GM18502 (cell line): ENCODE results near the gene REC114.
"Not testable (repeated sequence)": the region's sequence is repeated elsewhere in the genome, so short reads cannot be mapped to it uniquely, and the experiment has no call there.

Experiments
- ATAC-seq: cut with Tn5 transposase; IDR thresholded peaks from one replicate; pipeline ENCODE4 v1.9.1; 2021; ENCODE audit warnings: mild to moderate bottlenecking; ENCODE audit not compliant: unreplicated experiment, poor library complexity

The REC114 gene

DNA sequence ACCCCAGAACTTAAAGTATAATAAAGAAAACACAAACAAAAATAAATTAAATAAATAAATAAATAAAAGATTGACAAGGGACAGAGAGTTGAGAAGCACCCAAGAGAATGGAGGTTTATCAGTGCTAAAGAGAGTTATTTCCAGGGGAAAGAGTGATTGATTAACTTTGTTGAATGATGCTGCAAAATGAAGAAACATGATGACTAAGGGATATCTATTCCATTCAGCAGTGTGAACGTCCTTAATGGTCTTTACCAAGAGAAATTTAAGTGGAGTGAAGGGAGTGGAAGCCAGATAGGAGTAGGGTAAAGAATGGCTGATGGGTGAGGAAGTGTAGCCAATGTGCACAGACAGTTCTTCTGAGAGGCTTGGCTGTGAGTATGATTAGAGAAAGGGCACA is 11.1 kb downstream of the REC114 start:
- no peak for ATAC-seq

DNA sequence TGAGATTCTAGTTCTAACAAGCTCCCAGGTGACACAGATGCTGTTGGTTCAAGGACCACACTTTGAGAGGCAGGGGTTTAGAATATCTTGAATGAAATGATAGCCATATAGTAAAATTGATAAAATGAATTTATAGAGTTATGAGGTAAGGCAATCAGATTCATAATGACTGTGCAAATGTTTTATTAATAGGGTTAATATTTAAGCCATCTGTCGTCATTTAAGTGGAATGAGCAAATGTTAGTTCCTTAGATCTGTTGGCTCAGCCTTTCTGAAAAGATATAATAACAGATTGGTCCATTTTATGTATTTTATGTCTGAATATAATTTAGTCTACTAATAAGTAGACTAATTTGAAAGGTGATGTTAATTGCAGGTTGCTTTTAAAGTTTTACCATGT is 12.9 kb downstream of the REC114 start:
- no peak for ATAC-seq

DNA sequence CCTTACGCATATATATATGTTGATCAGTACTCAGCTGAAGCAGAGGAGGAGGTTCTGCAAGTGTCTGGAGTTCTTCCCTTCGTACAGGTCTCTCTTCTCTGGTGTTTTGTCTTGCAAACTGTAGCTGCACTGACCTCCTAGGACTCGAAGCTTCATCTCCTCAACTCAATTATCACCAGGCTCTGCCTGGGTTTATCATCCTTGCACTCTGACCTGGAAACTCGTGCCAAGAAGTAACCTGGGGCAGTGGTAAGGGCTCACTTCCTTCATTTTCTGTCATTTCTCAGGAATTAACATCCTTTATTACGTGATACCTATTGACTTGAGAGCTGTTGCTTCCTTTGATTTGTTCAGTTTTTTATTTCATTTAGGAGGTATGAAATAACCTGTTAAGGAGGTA is 14.4 kb downstream of the REC114 start:
- no peak for ATAC-seq

DNA sequence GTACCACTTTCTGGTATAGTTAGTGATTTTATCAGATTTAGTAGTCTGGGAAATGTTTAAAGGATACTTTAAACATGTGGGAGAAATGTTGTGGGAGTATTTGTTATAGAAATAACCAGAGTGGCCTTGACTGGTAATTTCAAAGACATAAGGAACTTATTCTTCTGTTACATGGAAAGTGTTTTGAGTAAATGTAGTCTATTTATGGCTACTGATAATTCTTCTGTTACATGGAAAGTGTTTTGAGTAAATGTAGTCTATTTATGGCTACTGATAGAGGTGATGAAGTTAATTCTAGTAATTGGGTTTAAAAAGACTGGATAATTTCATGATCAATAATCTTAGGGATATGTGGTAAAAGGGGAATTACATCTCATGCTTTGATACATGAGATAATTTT is 17.7 kb downstream of the REC114 start:
- ATAC-seq = no peak

DNA sequence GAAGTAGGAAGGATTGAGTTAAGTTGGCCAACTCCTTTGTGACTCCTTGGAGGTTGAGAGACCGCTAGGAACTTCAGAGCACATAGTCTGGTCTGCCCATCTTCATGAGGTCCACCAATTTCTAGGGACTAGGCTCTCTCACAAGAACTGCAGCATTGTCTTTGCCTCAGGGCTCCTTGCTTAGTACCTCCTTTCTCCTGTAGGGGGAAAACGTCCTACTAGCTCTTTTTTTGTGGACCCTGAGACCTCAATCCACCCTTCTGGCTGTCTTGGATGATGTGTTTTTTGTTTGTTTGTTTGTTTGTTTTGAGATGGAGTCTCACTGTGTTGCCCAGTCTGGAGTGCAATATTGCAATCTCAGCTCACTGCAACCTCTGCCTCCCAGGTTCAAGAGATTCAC is 21.6 kb downstream of the REC114 start:
- ATAC-seq = no peak

DNA sequence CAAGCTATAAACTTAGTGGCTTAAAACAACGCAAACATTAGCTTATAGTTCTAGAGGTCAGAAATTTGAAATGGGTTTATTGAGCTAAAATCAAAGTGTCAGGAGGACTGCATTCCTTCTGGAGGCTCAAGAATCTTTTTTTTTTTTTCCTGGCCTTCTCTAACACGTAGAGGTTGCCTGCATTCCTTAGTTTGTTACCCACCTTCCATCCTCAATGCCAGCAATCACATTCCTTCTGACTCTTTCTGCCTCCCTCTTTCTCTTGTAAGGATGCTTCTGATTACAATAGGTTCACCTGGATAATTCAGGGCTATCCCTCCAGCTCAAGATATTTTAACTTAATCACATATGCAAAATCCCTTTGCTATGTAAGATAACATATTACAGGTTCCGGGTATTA is 24.8 kb downstream of the REC114 start:
- no peak for ATAC-seq

DNA sequence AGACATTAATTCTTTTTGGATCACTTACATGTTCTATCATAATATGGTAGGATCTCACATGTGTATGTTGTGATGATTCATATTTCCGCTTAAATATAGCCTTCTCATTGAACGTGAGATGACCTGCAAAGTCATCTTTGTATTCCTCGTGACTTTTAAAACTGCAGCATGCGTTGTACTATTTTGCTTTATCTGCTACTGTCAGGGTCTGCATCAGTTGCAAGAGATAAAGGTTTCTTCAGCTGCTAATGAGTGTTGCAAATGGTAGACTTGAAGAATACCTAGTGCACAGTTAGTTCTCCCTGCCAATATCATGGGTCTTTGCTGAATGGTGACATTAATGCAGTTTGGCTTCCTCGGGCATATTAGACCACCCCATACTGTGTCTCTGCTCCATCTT is 31.8 kb downstream of the REC114 start:
- ATAC-seq = no peak

DNA sequence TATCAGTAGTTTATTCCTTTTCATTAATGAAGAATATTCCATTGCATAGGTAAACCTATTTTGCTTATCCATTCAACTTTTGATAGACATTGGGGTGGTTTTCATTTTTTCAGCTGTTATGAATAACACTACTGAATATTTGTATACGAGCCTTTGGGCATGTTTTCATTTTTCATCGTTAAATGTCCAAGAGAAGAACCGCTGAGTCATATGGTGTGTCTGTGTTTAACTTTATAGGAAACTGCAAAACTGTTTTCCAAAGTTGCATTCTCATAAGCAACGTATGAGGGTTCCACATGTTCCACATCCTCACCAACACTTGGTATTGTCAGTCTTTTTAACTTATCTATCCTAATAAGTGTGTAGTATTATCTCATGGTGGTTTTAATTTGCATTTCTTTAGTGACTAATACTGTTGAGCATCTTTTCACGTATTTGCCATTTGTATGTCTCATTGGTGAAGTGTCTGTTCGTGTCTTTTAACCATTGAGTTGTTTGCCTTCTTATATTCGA is 33.8 kb downstream of the REC114 start:
- no peak for ATAC-seq

DNA sequence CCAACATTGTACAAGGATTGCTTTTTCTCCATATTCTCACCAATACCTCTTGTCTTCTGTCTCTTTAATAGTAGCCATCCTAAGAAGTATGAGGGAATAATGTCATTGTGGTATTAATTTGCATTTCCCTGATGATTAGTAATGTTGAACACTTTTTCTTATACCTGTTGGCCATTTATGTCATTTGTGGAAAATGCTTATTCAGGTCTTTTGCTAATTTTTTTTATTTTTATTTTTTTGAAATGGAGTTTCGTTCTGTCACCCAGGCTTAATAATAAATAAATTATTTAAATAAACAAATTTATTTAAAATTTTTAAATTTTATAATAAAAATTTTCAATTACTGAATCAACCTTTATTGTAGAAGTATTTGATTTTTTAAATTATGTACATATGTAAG is 37.1 kb downstream of the REC114 start:
- ATAC-seq = no peak

DNA sequence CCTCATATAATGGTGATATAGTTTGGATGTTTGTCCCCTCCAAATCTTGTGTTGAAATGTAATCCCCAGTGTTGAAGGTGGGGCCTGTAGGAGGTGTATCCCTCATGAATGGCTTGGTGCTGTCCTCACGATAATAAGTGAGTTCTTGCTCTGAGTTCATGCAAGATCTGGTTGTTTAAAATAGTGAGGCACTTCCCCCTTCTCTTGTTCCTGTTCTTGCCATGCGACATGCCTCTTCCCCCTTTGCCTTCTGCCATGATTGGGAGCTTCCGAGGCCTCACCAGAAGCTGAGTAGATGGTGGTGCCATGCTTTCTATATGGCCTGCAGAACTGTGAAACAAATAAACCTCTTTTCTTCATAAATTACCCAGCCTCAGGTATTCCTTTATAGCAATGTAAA is 39.2 kb downstream of the REC114 start:
- ATAC-seq = no peak

DNA sequence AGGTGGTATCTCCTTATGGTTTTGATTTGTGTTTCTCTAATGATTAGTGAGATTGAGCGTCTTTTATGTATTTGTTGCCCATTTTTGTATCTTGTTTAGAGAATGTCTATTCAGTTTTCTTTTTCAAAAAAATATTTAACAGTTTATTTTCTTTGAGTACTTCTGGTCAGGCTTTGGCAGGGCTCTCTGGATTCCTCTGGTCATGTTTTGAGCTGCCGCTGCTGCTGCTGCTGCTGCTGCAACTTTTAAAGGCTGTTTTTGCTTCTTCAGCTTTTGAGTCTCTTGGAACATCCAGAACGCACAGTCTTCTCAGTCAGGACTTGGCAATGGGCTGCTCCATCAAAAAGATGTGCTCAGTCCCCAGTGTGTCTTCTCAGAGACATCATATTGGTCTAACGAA is 40.1 kb downstream of the REC114 start:
- no peak for ATAC-seq

DNA sequence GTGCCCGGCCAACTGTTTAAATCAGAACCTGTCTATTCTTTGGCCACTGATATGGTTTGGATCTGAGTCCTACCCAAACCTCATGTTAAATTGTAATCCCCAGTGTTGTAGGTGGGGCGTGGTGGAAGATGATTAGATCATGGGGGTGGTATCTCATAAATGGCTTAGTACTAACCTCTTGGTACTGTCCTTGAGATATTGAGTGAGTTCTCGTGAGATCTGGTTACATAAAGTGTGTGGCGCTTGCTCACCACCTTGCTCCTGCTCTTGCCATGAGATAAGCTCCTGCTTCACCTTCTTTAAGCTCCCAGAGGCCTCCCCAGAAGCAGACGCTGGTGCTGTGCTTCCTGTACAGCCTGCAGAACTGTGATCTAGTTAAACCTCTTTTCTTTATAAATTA is 42.4 kb downstream of the REC114 start:
- no peak for ATAC-seq

DNA sequence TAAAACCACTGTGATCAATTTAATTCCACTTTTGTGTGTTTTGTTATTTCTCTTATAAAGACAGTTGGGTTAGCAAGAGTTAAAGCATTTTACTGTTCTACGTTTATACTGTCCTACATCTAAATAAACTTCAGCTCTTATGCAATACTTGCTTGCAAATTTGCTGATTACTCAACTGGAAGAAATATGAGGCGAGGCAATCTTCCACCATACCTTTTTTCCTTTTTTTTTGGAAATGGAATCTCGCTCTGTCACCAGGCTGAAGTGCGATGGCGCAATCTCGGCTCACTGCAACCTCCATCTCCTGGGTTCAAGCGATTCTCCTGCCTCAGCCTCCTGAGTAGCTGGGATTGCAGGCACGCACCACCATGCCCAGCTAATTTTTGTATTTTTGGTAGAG is 42.9 kb downstream of the REC114 start:
- not testable (repeated sequence) for ATAC-seq

DNA sequence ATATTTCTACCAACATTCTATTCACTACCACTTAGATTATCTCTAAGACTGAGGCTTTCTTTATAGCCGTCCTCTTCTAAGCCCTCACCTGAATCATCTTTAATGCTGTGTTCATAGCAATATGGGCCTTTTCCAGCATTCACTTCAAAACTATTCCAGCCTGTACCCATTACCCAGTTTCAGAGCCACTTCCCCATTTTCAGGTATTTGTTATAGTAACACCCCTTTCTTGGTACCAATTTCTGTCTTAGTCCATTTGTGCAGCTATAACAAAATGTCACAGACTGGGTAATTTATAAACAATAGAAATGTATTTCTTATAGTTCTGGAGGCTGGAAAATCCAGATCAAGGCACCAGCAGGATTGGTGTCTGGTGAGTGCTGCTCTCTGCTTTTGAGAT is 45.7 kb downstream of the REC114 start:
- no peak for ATAC-seq

DNA sequence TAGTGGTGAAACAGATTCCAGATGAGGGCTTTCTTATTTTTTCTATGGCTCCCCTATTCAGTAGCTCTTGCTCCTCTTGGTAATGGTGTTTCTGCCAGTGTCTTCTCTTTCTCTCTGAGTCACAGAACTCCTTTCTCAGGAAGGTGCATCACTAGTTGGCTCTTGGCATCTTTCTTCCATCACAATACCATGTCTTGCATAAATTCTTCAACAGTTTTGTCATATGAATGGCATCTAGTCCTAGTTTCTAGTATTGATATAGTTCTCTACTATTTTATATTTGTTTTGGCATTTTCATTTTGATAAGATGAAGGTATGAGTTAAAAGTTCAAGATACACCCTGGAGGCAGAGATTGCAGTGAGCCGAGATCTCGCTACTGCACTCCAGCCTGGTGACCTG is 51.0 kb downstream of the REC114 start:
- no peak for ATAC-seq

DNA sequence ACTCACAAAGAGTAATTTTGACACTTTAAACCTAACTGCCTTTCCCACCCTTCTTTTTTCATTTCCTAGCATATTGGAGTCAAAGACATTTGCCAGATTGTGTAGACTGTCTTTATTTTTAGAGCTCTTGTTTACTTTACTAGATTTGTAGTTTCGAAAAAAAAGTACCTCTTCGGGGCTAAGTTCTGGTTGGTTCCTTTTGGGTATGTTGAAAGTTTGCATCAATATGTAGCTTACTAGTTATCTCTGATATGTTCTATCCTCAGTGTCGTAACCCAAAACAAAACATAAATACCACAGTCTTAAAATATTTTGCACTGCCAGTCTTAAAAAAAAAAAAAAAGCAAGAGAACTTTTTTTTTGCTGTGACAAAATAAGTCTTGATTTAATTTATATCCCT is 52.2 kb downstream of the REC114 start:
- no peak for ATAC-seq

DNA sequence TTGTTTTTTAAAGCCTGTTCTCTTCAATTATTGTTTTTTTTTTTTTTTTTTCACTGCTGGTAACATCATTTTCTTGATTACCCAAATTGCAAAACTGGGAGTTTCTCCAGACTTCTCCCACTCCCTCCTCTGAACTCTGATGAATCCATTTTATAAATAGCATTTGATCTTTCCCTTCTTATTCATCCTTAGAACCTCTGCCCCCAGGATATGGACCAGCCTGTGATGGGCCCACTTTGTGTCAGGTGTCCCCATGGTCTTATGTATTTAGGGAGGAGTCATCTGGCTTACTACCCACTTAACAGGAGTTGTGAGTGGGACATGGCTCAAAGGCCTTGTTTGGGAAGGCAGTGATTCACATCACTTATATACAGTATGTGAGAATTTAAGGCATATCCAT is 57.7 kb downstream of the REC114 start:
- ATAC-seq = no peak

DNA sequence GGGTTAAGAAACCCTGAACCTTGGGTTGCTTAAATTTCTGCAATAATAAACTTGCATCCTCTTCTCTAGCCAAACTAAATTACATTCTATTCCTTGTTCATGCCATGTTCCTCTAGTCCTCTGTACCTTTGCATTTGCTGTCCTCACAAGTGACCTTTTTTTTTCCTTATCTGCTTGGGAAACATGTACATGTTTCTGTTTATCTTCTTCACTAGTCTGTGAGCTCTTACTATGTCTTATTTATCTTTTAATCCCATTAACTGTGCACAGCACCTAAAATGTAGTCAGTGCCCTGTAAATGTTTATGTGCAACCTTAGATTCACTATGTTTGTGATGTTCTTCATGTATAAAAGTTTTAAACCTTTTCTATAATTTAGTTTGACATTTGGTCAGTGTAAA is 61.9 kb downstream of the REC114 start:
- ATAC-seq = no peak

DNA sequence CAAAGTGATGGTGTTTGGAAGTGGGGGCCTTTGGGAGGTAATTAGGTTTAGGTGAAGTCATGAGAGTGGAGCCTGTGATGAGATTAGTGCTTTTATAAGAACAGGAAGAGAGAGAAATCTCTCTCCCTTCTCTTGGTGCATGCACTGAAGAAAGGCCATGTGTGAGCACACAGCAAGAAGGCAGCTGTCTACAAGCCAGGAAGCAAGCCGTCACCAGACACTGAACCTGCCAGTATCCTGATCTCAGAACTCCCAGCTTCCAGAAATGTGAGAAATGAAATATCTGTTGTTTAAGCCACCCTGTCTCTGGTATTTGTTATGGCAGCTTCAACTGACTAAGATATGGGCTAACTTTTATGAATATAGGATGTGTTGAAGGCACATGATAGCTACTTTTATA is 72.6 kb downstream of the REC114 start:
- ATAC-seq = no peak

DNA sequence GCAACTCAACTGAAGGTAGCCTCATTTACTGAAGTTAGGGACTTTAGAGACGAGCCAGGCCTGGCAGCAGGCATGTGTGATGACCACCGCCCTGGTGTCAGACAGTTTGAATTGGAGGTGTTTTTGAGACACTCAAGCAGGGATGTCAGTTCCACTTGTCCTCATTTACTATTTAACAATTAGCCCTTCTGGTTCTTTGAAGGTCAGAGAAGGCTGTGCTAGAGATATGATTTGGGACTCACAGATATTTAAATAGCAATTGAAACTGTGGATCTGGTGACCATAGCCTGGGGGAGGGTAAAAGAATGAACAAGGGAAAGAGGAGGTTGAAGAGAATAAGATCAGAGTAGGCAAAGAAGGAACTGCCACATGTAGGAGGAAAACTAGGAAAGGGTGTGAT is 74.6 kb downstream of the REC114 start:
- ATAC-seq = no peak

DNA sequence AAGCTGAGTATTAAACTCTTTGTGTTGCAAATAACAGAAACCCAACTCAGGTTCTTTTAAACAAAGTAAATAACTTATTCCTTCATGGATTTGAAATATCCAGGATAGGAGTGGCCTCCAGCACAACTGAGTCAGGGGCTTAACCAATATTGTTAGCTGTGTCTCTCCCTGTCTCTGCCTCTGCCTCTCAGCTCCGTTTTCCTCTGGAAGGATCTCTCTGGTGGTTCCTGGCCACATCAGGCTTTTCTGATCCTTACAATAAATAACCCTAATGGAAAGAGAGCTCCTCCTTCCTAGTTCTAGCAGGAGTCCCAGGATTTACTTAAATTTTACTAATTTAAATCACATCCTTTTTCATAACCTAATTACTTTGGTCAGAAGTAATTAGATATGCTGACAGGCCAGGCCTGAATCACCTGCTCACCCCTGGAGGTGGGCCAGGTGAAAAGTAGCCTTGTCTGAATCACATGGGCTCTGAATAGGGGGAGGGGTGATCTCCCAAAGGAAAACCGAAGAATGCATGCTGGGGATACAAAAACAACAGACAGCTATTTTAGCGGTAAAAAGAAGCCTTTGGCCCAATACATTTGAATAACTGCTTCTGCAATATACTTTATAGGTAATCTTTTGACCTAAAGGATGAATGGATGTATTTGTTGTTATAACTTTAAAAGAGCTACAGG is 75.4 kb downstream of the REC114 start:
- ATAC-seq = no peak

DNA sequence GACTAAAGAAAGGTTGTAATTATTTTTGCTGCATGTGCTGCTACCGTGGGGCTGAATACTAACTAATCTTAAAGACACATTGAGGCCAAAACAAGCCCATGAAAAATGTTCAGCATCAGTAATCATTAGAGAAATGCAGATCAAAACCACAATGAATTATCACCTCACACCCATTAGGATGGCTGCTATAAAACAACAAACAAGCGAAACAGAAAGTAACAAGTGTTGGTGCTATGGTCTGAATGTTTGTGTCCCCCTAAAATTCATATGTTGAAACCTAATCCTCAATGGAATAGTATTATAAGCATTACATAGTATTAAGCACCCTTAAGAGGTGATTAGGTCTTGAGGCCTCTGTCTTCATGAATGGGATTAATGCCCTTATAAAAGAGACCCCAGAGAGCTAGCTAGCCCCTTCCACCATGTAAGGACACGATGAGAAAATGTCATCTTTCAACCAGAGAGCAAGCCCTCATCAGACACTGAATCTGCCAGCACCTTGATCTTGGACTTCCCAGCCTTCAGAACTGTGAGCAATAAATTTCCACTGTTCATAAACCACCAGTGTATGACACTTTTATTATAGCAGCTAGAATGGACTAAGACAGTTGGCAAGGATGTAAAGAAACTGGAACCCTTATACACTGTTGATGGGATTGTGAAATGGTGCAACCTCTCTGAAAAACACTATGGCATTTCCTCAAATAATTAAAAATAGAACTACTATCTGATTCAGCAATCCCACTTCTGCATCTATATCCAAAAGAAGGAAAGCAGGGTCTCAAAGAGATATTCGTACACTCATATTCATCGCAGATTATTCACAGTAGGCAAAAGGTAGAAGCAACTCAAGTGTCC is 76.1 kb downstream of the REC114 start:
- ATAC-seq = no peak
